HG03045 (cell line): ENCODE measurements around the gene CALM3.
A peak's percentile ranks its signal among the peaks of the same experiment; 100 is the strongest.

Experiments
- ATAC-seq: cut with Tn5 transposase; IDR thresholded peaks from one replicate; pipeline ENCODE4 v1.9.1; 2021; ENCODE audit warnings: mild to moderate bottlenecking, moderate library complexity; ENCODE audit not compliant: unreplicated experiment

CALM3 gene

GRCh38 chr19:46599716-46600373 is 1.3 kb upstream of the CALM3 start:
- ATAC-seq = no peak

GRCh38 chr19:46600384-46601317 is 479 bp upstream of the CALM3 start:
- peak; percentile 87 for ATAC-seq

- no peak for ATAC-seq
Measured at GRCh38 chr19:46602392-46603194, 1.5 kb downstream of the CALM3 start.

- no peak for ATAC-seq
Measured at GRCh38 chr19:46603195-46603637, 2.1 kb downstream of the CALM3 start.

- ATAC-seq = no peak
Measured at GRCh38 chr19:46603752-46604231, 2.7 kb downstream of the CALM3 start.

GRCh38 chr19:46604781-46605355 is 3.7 kb downstream of the CALM3 start:
- no peak for ATAC-seq

- ATAC-seq = no peak
Measured at GRCh38 chr19:46605356-46605821, 4.3 kb downstream of the CALM3 start.

GRCh38 chr19:46606019-46606418 is 4.9 kb downstream of the CALM3 start:
- ATAC-seq = no peak

GRCh38 chr19:46606681-46607447 is 5.7 kb downstream of the CALM3 start:
- no peak for ATAC-seq

GRCh38 chr19:46607448-46607841 is 6.3 kb downstream of the CALM3 start:
- no peak for ATAC-seq

GRCh38 chr19:46608178-46608577 is 7.0 kb downstream of the CALM3 start:
- ATAC-seq = no peak

GRCh38 chr19:46608581-46609345 is 7.6 kb downstream of the CALM3 start:
- ATAC-seq = no peak

- ATAC-seq = no peak
Measured at GRCh38 chr19:46609511-46610412, 8.6 kb downstream of the CALM3 start.

- no peak for ATAC-seq
Measured at GRCh38 chr19:46610413-46610775, 9.3 kb downstream of the CALM3 start.

- no peak for ATAC-seq
Measured at GRCh38 chr19:46610851-46611770, 10.0 kb downstream of the CALM3 start.

GRCh38 chr19:46611776-46612175 is 10.6 kb downstream of the CALM3 start:
- ATAC-seq = no peak

- ATAC-seq = no peak
Measured at GRCh38 chr19:46613525-46613924, 12.4 kb downstream of the CALM3 start.
